ENCODE results near the gene GNAS.

Gene GNAS

GRCh38 chr20:58837717-58838116 is 14.8 kb upstream of the GNAS start:
- TF ChIP-seq MYC (IDR thresholded peaks at IDR 0.05; ENCODE audit: low read depth, low read length) = no peak
- no peak for TF ChIP-seq MAX (IDR thresholded peaks at IDR 0.05; ENCODE audit: low read depth, low read length)
- TF ChIP-seq POLR2A (IDR thresholded peaks at IDR 0.05; ENCODE audit: extremely low read depth, insufficient read length) = no peak
- TF ChIP-seq CTCF (IDR thresholded peaks at IDR 0.05; ENCODE audit: low read depth, low read length) = no peak
- DNase-seq (ENCODE audit: low read depth) = no peak

GRCh38 chr20:58838174-58838573 is 14.3 kb upstream of the GNAS start:
- H3K4me3 ChIP-seq (ENCODE audit: low read depth, low read length) = no peak overlapping the region
- TF ChIP-seq MAX (IDR thresholded peaks at IDR 0.05; ENCODE audit: low read depth, low read length) (no peak), MYC (IDR thresholded peaks at IDR 0.05; ENCODE audit: low read depth, low read length) (no peak), POLR2A (IDR thresholded peaks at IDR 0.05; ENCODE audit: extremely low read depth, insufficient read length) (no peak), CTCF (IDR thresholded peaks at IDR 0.05; ENCODE audit: low read depth, low read length) (no peak)
- peak; percentile 36 for DNase-seq (ENCODE audit: low read depth)

More at GRCh38 chr20:58837717-58838116, 14.8 kb upstream of the GNAS start:
- no peak overlapping the region for H3K4me3 ChIP-seq (ENCODE audit: low read depth, low read length)

GRCh38 chr20:58839474-58839874 is 13.0 kb upstream of the GNAS start:
- peak; percentile 74 for DNase-seq (ENCODE audit: low read depth)
- TF ChIP-seq CTCF (IDR thresholded peaks at IDR 0.05; ENCODE audit: low read depth, low read length) = peak; percentile 27
- no peak for TF ChIP-seq MAX (IDR thresholded peaks at IDR 0.05; ENCODE audit: low read depth, low read length)
- no peak overlapping the region for H3K4me3 ChIP-seq (ENCODE audit: low read depth, low read length)

- TF ChIP-seq MYC (IDR thresholded peaks at IDR 0.05; ENCODE audit: low read depth, low read length) (no peak), CTCF (IDR thresholded peaks at IDR 0.05; ENCODE audit: low read depth, low read length) (no peak), MAX (IDR thresholded peaks at IDR 0.05; ENCODE audit: low read depth, low read length) (no peak), POLR2A (IDR thresholded peaks at IDR 0.05; ENCODE audit: extremely low read depth, insufficient read length) (no peak)
- no peak for DNase-seq (ENCODE audit: low read depth)
- no peak overlapping the region for H3K4me3 ChIP-seq (ENCODE audit: low read depth, low read length)
Observed at GRCh38 chr20:58839991-58840747, 12.3 kb upstream of the GNAS start.

GRCh38 chr20:58840816-58841538 is 11.5 kb upstream of the GNAS start:
- DNase-seq (ENCODE audit: low read depth) = no peak
- TF ChIP-seq MYC (IDR thresholded peaks at IDR 0.05; ENCODE audit: low read depth, low read length) (no peak), MAX (IDR thresholded peaks at IDR 0.05; ENCODE audit: low read depth, low read length) (no peak), POLR2A (IDR thresholded peaks at IDR 0.05; ENCODE audit: extremely low read depth, insufficient read length) (no peak), CTCF (IDR thresholded peaks at IDR 0.05; ENCODE audit: low read depth, low read length) (no peak)
- no peak overlapping the region for H3K4me3 ChIP-seq (ENCODE audit: low read depth, low read length)
